Transverse colon (tissue), 3 donors: ENCODE results near the gene DNAJB11.

Experiments used
- CTCF ChIP-seq, 5 experiments: fragments of 200-600 bp in 3 of 5; fragments of 450-650 bp in 2 of 5; sonication (generic) in 3 of 5; IDR thresholded peaks; 1 replicate in 2 of 5; 2 replicates in 3 of 5; pipeline ENCODE4 v1.5.1; 2016 to 2017; ENCODE audit warnings: antibody characterized with exemption in 5 of 5, inconsistent platforms in 3 of 5, mild to moderate bottlenecking in 2 of 5, moderate library complexity in 1 of 5
- EP300 ChIP-seq: sonication (generic); formaldehyde crosslinking; IDR thresholded peaks from one replicate; pipeline ENCODE4 v1.6.1; 2017; ENCODE audit warnings: antibody characterized with exemption, low read depth

DNA sequence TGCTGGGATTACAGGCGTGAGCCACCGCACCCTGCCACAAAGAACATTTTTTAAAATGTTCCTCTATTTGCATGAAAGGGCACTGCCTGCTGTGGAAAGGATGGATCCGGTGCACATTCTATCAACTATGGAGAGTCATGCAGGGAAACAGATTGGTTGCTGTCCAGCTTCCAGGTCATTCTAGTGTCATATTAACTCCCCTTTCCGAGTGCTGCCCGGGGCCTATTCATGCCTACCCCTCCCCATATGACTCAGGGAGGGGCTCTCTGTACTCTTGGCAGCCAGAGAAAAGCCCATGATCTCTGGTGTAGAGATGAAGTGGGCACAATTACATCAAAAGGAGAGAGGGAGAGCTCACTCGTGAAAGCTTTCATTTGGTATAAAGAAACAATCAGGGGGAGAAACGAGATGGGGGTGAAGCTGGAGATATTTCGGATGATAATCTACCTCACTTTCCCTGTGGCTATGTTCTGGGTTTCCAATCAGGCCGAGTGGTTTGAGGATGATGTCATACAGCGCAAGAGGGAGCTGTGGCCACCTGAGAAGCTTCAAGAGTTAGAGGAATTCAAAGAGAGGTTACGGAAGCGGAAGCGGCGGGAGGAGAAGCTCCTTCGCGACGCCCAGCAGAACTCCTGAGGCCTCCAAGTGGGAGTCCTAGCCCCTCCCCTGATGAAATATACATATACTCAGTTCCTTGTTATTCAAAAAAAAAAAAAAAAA lies 26.2 kb downstream of the DNAJB11 start:
- TF ChIP-seq CTCF (IDR thresholded peaks at IDR 0.05) (no peak), EP300 (no peak)
